GM12865 (cell line): ENCODE measurements around the gene MAP6D1.

Source experiments
- DNase-seq: peaks from one replicate; pipeline ENCODE4 v3.0.0; 2010; ENCODE audit warnings: low read depth
- H3K4me3 ChIP-seq: 2 replicates; pipeline ENCODE4 v1.5.1; 2011; ENCODE audit warnings: mild to moderate bottlenecking, low read depth, low read length, control low read depth
- CTCF ChIP-seq: IDR thresholded peaks from 2 replicates; pipeline ENCODE4 v1.5.1; 2011; ENCODE audit warnings: low read length, control low read depth, low read depth, inconsistent platforms; ENCODE audit not compliant: insufficient read depth; ENCODE audit errors: missing control alignments

The MAP6D1 gene

GRCh38 chr3:183825456-183826161 is at the start of gene MAP6D1:
MAP6D1 (minus strand) TSS chr3:183825577; CDS start chr3:183825547, 30 bp downstream.
- peak; percentile 53 for DNase-seq
- peak within 1 kb of the TSS; percentile 56 for H3K4me3 ChIP-seq
- TF ChIP-seq CTCF = peak; percentile 22

- no peak for TF ChIP-seq CTCF
- H3K4me3 ChIP-seq = no peak overlapping the region
- DNase-seq = no peak
Measured at GRCh38 chr3:183873914-183874313, 48.5 kb upstream of the MAP6D1 start.

- no peak overlapping the region for H3K4me3 ChIP-seq
- TF ChIP-seq CTCF = no peak
- DNase-seq = no peak
Measured at GRCh38 chr3:183871541-183871940, 46.2 kb upstream of the MAP6D1 start.

- no peak for DNase-seq
- H3K4me3 ChIP-seq = no peak overlapping the region
- no peak for TF ChIP-seq CTCF
Measured at GRCh38 chr3:183870563-183870962, 45.2 kb upstream of the MAP6D1 start.

- H3K4me3 ChIP-seq = no peak overlapping the region
- no peak for DNase-seq
- no peak for TF ChIP-seq CTCF
Measured at GRCh38 chr3:183868796-183869195, 43.4 kb upstream of the MAP6D1 start.

- no peak overlapping the region for H3K4me3 ChIP-seq
- TF ChIP-seq CTCF = no peak
- no peak for DNase-seq
Measured at GRCh38 chr3:183862610-183863009, 37.2 kb upstream of the MAP6D1 start.

- no peak for DNase-seq
- TF ChIP-seq CTCF = no peak
- H3K4me3 ChIP-seq = no peak overlapping the region
Measured at GRCh38 chr3:183857863-183858262, 32.5 kb upstream of the MAP6D1 start.
